SK-N-SH (cell line): ENCODE data around the gene SUPV3L1. TPM values are rescaled to one million over a fixed set of nuclear protein-coding genes. Genes with fewer than 3 reads are reported as not detected.

Source experiments
- CTCF ChIA-PET: fragments of 300-600, 350-600 bp; formaldehyde crosslinking; extraction: SDS; loops from one replicate; lab custom pipeline; 2021; lab: Yijun Ruan, JAX
- POLR2A ChIA-PET: fragments of 350-600 bp; sonication (Branson Sonifier 250); formaldehyde crosslinking; extraction: SDS; loops from one replicate; lab custom pipeline; 2020; ENCODE audit warnings: antibody characterized with exemption, inconsistent platforms; lab: Yijun Ruan, JAX
- DNase-seq: peaks from one replicate; pipeline ENCODE4 v3.0.0; 2012
- H2AFZ ChIP-seq: fragments of 200-600 bp; sonication (generic); 2 replicates; pipeline ENCODE4 v1.8.1; 2016; ENCODE audit warnings: antibody characterized with exemption, mild to moderate bottlenecking, low read depth
- H3F3A ChIP-seq: fragments of 200-600 bp; sonication (generic); replicated peaks from 2 replicates; pipeline ENCODE3; 2016; ENCODE audit warnings: antibody characterized with exemption, mild to moderate bottlenecking; ENCODE audit not compliant: insufficient read depth
- H3K27ac ChIP-seq, 2 experiments: fragments of 200-500 bp in 1 of 2; fragments of 200-600 bp in 1 of 2; sonication (Bioruptor generic) in 1 of 2; sonication (generic), shearing (Covaris generic) in 1 of 2; 2 replicates each; pipeline versions ENCODE4 v1.5.1 to v1.6.1; 2014 to 2016; ENCODE audit warnings: low read depth in 2 of 2, inconsistent platforms in 1 of 2, low read length in 1 of 2, mild to moderate bottlenecking in 1 of 2, mixed read lengths in 1 of 2
- H3K27me3 ChIP-seq: fragments of 200-600 bp; sonication (generic), shearing (Covaris generic); 2 replicates; pipeline ENCODE4 v1.6.1; 2016; ENCODE audit warnings: mixed run types; ENCODE audit not compliant: insufficient read depth
- H3K36me3 ChIP-seq, 2 experiments: fragments of 200-500 bp in 1 of 2; fragments of 200-600 bp in 1 of 2; sonication (Bioruptor generic) in 1 of 2; sonication (generic) in 1 of 2; replicated peaks in 1 of 2; 2 replicates each; pipeline versions ENCODE3 to v1.5.1; 2014 to 2016; ENCODE audit warnings: low read length in 1 of 2, mild to moderate bottlenecking in 1 of 2; ENCODE audit not compliant: insufficient read depth in 2 of 2, control insufficient read depth in 1 of 2
- H3K4me1 ChIP-seq, 2 experiments: fragments of 200-500 bp in 1 of 2; fragments of 200-600 bp in 1 of 2; sonication (Bioruptor generic) in 1 of 2; sonication (generic), shearing (Covaris generic) in 1 of 2; 2 replicates each; pipeline versions ENCODE4 v1.5.1 to v1.6.1; 2014 to 2016; ENCODE audit warnings: low read depth in 1 of 2, low read length in 1 of 2, mixed run types in 1 of 2; ENCODE audit not compliant: insufficient read depth in 2 of 2, control insufficient read depth in 1 of 2
- H3K4me2 ChIP-seq: fragments of 200-600 bp; sonication (generic), shearing (Covaris generic); 2 replicates; pipeline ENCODE4 v1.6.1; 2017; ENCODE audit warnings: mixed run types
- H3K4me3 ChIP-seq, 2 experiments: fragments of 200-500 bp in 1 of 2; fragments of 200-600 bp in 1 of 2; sonication (Bioruptor generic) in 1 of 2; sonication (generic), shearing (Covaris generic) in 1 of 2; 2 replicates each; pipeline versions ENCODE4 v1.5.1 to v1.8.1; 2014 to 2016; ENCODE audit warnings: low read depth in 2 of 2, inconsistent platforms in 1 of 2, low read length in 1 of 2, mild to moderate bottlenecking in 1 of 2, mixed read lengths in 1 of 2, moderate library complexity in 1 of 2
- H3K79me2 ChIP-seq: fragments of 200-600 bp; sonication (generic); 2 replicates; pipeline ENCODE4 v1.8.1; 2017; ENCODE audit warnings: mild to moderate bottlenecking; ENCODE audit not compliant: insufficient read depth
- H3K9ac ChIP-seq: fragments of 200-600 bp; sonication (generic); 2 replicates; pipeline ENCODE4 v1.6.1; 2017; ENCODE audit warnings: mixed run types
- H3K9me2 ChIP-seq: fragments of 200-600 bp; sonication (generic); 2 replicates; pipeline ENCODE4 v1.6.1; 2017; ENCODE audit warnings: mixed run types
- H3K9me3 ChIP-seq: fragments of 200-600 bp; sonication (generic); 2 replicates; pipeline ENCODE4 v1.6.1; 2017; ENCODE audit warnings: mixed run types, mild to moderate bottlenecking, moderate library complexity
- H4K20me1 ChIP-seq: fragments of 200-600 bp; sonication (generic); 2 replicates; pipeline ENCODE4 v1.6.1; 2017; ENCODE audit warnings: mild to moderate bottlenecking, mixed run types; ENCODE audit not compliant: insufficient read depth
- CHD2 ChIP-seq: fragments of 150-350 bp; IDR thresholded peaks from 2 replicates; pipeline ENCODE4 v1.6.1; 2018; ENCODE audit warnings: low read length; ENCODE audit not compliant: partially characterized antibody
- CTCF ChIP-seq: fragments of 200-600 bp; sonication (generic); IDR thresholded peaks from 2 replicates; pipeline ENCODE4 v1.6.1; 2017; ENCODE audit warnings: antibody characterized with exemption, mild to moderate bottlenecking, moderate library complexity
- ELF1 ChIP-seq: IDR thresholded peaks from 2 replicates; pipeline ENCODE4 v1.4.0; 2012
- EP300 ChIP-seq, 2 experiments: IDR thresholded peaks; 2 replicates each; pipeline versions ENCODE4 v1.4.0 to v1.6.1; 2012; ENCODE audit warnings: borderline replicate concordance in 1 of 2, low read depth in 1 of 2, low read length in 1 of 2
- FOSL2 ChIP-seq: IDR thresholded peaks from 2 replicates; pipeline ENCODE4 v1.4.0; 2012; ENCODE audit warnings: low read depth, mild to moderate bottlenecking, moderate library complexity, borderline replicate concordance
- FOXJ3 ChIP-seq: sonication (generic); formaldehyde crosslinking; IDR thresholded peaks from 2 replicates; pipeline ENCODE4 v1.5.1; 2020; ENCODE audit warnings: mild to moderate bottlenecking, missing genetic modification reagents
- GABPA ChIP-seq: IDR thresholded peaks from 2 replicates; pipeline ENCODE4 v1.4.0; 2012; ENCODE audit warnings: low read depth, mild to moderate bottlenecking
- GATA2 ChIP-seq: sonication (generic); formaldehyde crosslinking; IDR thresholded peaks from 2 replicates; pipeline ENCODE4 v1.5.0; 2020; ENCODE audit warnings: mild to moderate bottlenecking, missing genetic modification reagents
- NRF1 ChIP-seq: IDR thresholded peaks from 2 replicates; pipeline ENCODE4 v1.6.1; 2012; ENCODE audit warnings: low read depth, mild to moderate bottlenecking, low read length
- PBX3 ChIP-seq: IDR thresholded peaks from 2 replicates; pipeline ENCODE4; 2012
- POLR2AphosphoS5 ChIP-seq: IDR thresholded peaks from 2 replicates; pipeline ENCODE4 v1.6.1; 2012; ENCODE audit warnings: low read depth, low read length
- RCOR1 ChIP-seq: fragments of 150-350 bp; IDR thresholded peaks from 2 replicates; pipeline ENCODE4 v1.6.1; 2017; ENCODE audit warnings: antibody characterized with exemption, low read length
- REST ChIP-seq: IDR thresholded peaks from 2 replicates; pipeline ENCODE4 v1.6.1; 2012; ENCODE audit warnings: mild to moderate bottlenecking, low read depth, low read length, moderate library complexity
- RFX5 ChIP-seq: IDR thresholded peaks from 2 replicates; pipeline ENCODE4 v1.6.1; 2012; ENCODE audit warnings: mild to moderate bottlenecking, improper control_type of control experiment, low read length
- TAF1 ChIP-seq: IDR thresholded peaks from 2 replicates; pipeline ENCODE4 v1.6.1; 2012; ENCODE audit warnings: low read depth, mild to moderate bottlenecking, low read length, moderate library complexity, borderline replicate concordance
- TCF12 ChIP-seq: IDR thresholded peaks from 2 replicates; pipeline ENCODE4 v1.4.0; 2012
- TEAD4 ChIP-seq: IDR thresholded peaks from 2 replicates; pipeline ENCODE4 v1.4.0; 2012; ENCODE audit warnings: mild to moderate bottlenecking, borderline replicate concordance; ENCODE audit not compliant: insufficient read depth
- YY1 ChIP-seq: IDR thresholded peaks from 2 replicates; pipeline ENCODE4 v1.4.0; 2012; ENCODE audit warnings: low read depth, mild to moderate bottlenecking
- WGBS: methylation state at CpG from one replicate; pipeline ENCODE4 v1.1.6; 2017; ENCODE audit warnings: low lambda C conversion rate; 5-methylcytosine and 5-hydroxymethylcytosine counted together
- polyA plus RNA-seq, 3 experiments: library from polyadenylated mRNA; depleted of rRNA; stranded (reverse); fragments of >200 nt; gene quantifications; 2 replicates each; pipeline ENCODE4 v1.2.3, GENCODE V29; 2012

SUPV3L1 gene
- polyA plus RNA-seq, 1 of the 3 experiments (the other 2 are of a cell fraction): 19.8 TPM

- no peak overlapping the region for H3K4me2 ChIP-seq
- H3K9me3 ChIP-seq: no peaks in the 10 kb centered on the region
- POLR2A ChIA-PET: no interaction called here
- H3K9me2 ChIP-seq: no peaks in the 10 kb centered on the region
- H4K20me1 ChIP-seq: no peaks in the 10 kb centered on the region
- no peak overlapping the region for H2AFZ ChIP-seq
- H3K9ac ChIP-seq: no peak overlapping the region
- peaks cover 0 to 9% of the 10 kb centered on the region in 2 experiments; a peak in 2 of 4 replicates for H3K4me1 ChIP-seq
- CTCF ChIA-PET: no interaction called here
- DNase-seq: no peak
- no peaks in the 10 kb centered on the region for H3K27me3 ChIP-seq
- 98% methylated on average over 4 of the region's 4 CpGs for WGBS
- H3K36me3 ChIP-seq: peaks cover 10 to 16% of the 10 kb centered on the region in 2 experiments
- H3F3A ChIP-seq: no peaks in the 10 kb centered on the region
- H3K27ac ChIP-seq: no peak overlapping the region
- no peak overlapping the region for H3K4me3 ChIP-seq
- peaks cover 67% of the 10 kb centered on the region for H3K79me2 ChIP-seq
- TF ChIP-seq POLR2AphosphoS5 (no peak), FOSL2 (no peak), RCOR1 (no peak)
Measured at GRCh38 chr10:69182005-69182404, 2.0 kb downstream of the SUPV3L1 start.

GRCh38 chr10:69186524-69186923 lies 6.5 kb downstream of the SUPV3L1 start:
- 41% methylated on average over 1 of the region's 1 CpG for WGBS
- Histone ChIP-seq H3K4me1 (peaks cover 0 to under 1% of the 10 kb centered on the region in 2 experiments; a peak in 1 of 4 replicates), H3K4me2 (no peak overlapping the region), H3K9ac (no peak overlapping the region), H3K27me3 (no peaks in the 10 kb centered on the region), H4K20me1 (no peaks in the 10 kb centered on the region), H3K27ac (no peak overlapping the region), H3K9me3 (no peaks in the 10 kb centered on the region), H3K36me3 (peaks cover 31 to 44% of the 10 kb centered on the region in 2 experiments), H2AFZ (no peak overlapping the region), H3K4me3 (no peak overlapping the region), H3K79me2 (peaks cover 57% of the 10 kb centered on the region), H3F3A (no peaks in the 10 kb centered on the region), H3K9me2 (no peaks in the 10 kb centered on the region)
- TF ChIP-seq GABPA (no peak), FOXJ3 (CRISPR knock-in tag) (no peak), YY1 (no peak), RCOR1 (no peak), RFX5 (no peak), REST (no peak), GATA2 (no peak), TEAD4 (no peak), EP300 (IDR thresholded peaks at IDR 0.05; ENCODE audit: borderline replicate concordance in 1 of 2, low read depth in 1 of 2, low read length in 1 of 2) (no peak), NRF1 (no peak), TCF12 (no peak), PBX3 (no peak), CHD2 (no peak), CTCF (no peak), ELF1 (no peak), TAF1 (no peak)
- no peak for DNase-seq
- POLR2A ChIA-PET: no interaction called here
- CTCF ChIA-PET: no interaction called here
